GM12891 (cell line): ENCODE data around the gene BCL6B.

Source experiments
- POLR2A ChIP-seq: IDR thresholded peaks from 2 replicates; pipeline ENCODE4 v1.6.1; 2011; ENCODE audit warnings: low read depth, low read length, control low read depth
- POLR2AphosphoS5 ChIP-seq: IDR thresholded peaks from 2 replicates; pipeline ENCODE4 v1.6.1; 2011; ENCODE audit warnings: low read depth, low read length, control low read depth

DNA sequence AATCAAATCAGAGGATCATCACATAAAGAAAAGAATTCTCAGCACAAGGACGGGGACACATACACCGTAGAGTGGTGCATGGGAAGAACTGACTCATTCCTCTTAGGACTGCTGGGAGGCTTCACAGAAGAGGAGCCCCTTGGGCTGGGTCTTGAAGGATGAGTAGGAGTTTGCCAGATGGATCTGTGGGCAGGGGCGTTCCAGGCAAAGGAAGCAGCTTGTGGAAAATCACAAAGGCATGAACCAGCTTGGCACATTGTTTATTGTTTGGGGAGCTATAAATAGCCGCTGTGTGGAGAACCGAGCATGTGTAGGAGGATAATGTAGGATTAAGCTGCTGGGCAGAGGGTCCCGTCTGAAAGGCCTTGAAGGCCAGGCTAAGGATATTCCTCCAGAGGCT is 26.1 kb downstream of the BCL6B start:
- TF ChIP-seq POLR2A (no peak), POLR2AphosphoS5 (no peak)
